Ecto neural progenitor cell (in vitro differentiated cells): Measurements from ENCODE around the gene VRK2.

Source experiments
- DNase-seq: peaks from one replicate; pipeline ENCODE4 v3.0.0-alpha.2; 2018; ENCODE audit warnings: low spot score

VRK2 gene

GRCh38 chr2:58046585-58047372 lies at the start of gene VRK2:
TSS of gene VRK2 (plus strand) at chr2:58046806. CDS start at chr2:58048832, 2,026 bp downstream.
- DNase-seq: peak; percentile 91

GRCh38 chr2:58006256-58006951 lies 40.2 kb upstream of the VRK2 start:
- DNase-seq: no peak

- DNase-seq: no peak
These were observed 39.7 kb upstream of the VRK2 start for GRCh38 chr2:58006952-58007284.

GRCh38 chr2:58010599-58010998 lies 36.0 kb upstream of the VRK2 start:
- DNase-seq: no peak

- DNase-seq: no peak
These were observed 27.4 kb upstream of the VRK2 start for GRCh38 chr2:58019229-58019628.

- no peak for DNase-seq
These were observed 21.3 kb upstream of the VRK2 start for GRCh38 chr2:58025150-58025933.

- DNase-seq: no peak
These were observed 19.6 kb upstream of the VRK2 start for GRCh38 chr2:58027029-58027428.

- no peak for DNase-seq
These were observed 15.8 kb upstream of the VRK2 start for GRCh38 chr2:58030771-58031170.

GRCh38 chr2:58032016-58032763 lies 14.4 kb upstream of the VRK2 start:
- no peak for DNase-seq

GRCh38 chr2:58032764-58033080 lies 13.9 kb upstream of the VRK2 start:
- DNase-seq: no peak

GRCh38 chr2:58033530-58033929 lies 13.1 kb upstream of the VRK2 start:
- DNase-seq: no peak

GRCh38 chr2:58035352-58035751 lies 11.3 kb upstream of the VRK2 start:
- DNase-seq: no peak

GRCh38 chr2:58039170-58039611 lies 7.4 kb upstream of the VRK2 start:
- DNase-seq: no peak

GRCh38 chr2:58042486-58042970 lies 4.1 kb upstream of the VRK2 start:
- DNase-seq: no peak

GRCh38 chr2:58044145-58044544 lies 2.5 kb upstream of the VRK2 start:
- DNase-seq: no peak

GRCh38 chr2:58045580-58046334 lies 849 bp upstream of the VRK2 start:
- DNase-seq: no peak

GRCh38 chr2:58046335-58046584 lies 346 bp upstream of the VRK2 start:
- DNase-seq: no peak

- no peak for DNase-seq
These were observed 848 bp downstream of the VRK2 start for GRCh38 chr2:58047373-58047935.

GRCh38 chr2:58047961-58048360 lies 1.4 kb downstream of the VRK2 start:
- no peak for DNase-seq

- no peak for DNase-seq
These were observed 4.8 kb downstream of the VRK2 start for GRCh38 chr2:58051445-58051844.

GRCh38 chr2:58052978-58053377 lies 6.4 kb downstream of the VRK2 start:
- DNase-seq: no peak
